ENCODE data around the gene PHYKPL.

DNA sequence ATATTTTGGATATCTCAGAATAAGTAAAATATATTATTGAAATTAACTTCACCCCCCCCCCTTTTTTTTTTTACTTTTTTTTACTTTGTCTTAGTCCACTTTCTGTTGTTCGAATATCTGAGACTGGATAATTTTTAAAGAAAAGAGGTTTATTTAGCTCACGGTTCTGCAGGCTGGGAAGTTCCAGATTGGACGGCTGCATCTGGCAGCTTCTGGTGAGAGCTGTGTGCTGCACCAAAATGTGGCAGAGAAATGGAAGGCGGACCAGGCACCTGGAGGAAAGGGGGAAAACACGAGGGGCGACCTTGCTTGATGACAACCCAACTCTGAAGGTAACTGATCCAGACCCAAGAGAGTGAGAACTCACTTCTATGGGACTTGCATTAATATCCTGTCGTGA, 39.8 kb downstream of the PHYKPL start:
- TF ChIP-seq, protein P1, sequence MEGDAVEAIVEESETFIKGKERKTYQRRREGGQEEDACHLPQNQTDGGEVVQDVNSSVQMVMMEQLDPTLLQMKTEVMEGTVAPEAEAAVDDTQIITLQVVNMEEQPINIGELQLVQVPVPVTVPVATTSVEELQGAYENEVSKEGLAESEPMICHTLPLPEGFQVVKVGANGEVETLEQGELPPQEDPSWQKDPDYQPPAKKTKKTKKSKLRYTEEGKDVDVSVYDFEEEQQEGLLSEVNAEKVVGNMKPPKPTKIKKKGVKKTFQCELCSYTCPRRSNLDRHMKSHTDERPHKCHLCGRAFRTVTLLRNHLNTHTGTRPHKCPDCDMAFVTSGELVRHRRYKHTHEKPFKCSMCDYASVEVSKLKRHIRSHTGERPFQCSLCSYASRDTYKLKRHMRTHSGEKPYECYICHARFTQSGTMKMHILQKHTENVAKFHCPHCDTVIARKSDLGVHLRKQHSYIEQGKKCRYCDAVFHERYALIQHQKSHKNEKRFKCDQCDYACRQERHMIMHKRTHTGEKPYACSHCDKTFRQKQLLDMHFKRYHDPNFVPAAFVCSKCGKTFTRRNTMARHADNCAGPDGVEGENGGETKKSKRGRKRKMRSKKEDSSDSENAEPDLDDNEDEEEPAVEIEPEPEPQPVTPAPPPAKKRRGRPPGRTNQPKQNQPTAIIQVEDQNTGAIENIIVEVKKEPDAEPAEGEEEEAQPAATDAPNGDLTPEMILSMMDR (IDR thresholded peaks at IDR 0.05): no peak
- no peak for TF ChIP-seq EZH2 (IDR thresholded peaks at IDR 0.05; ENCODE audit: borderline replicate concordance, insufficient read depth, low read depth, low read length, poor library complexity, severe bottlenecking)

Data from B cell (primary cell).